CD14-positive monocyte (primary cell): ENCODE data around the gene SUV39H2. TPM values are rescaled to one million over a fixed set of nuclear protein-coding genes. Genes with fewer than 3 reads are reported as not detected.

Experiments used
- DNase-seq, 3 donors: peaks; one replicate each; pipeline ENCODE4 v3.0.0-alpha.2; 2011 to 2022
- H2AFZ ChIP-seq: 2 replicates; pipeline ENCODE4 v1.6.0; 2012; ENCODE audit warnings: mild to moderate bottlenecking, low read depth, low read length, inconsistent platforms; ENCODE audit not compliant: insufficient read depth, poor library complexity, severe bottlenecking
- H3K27ac ChIP-seq, 2 donors: 1 replicate in 1 of 2; 2 replicates in 1 of 2; pipeline ENCODE4 v1.5.1; 2012 to 2013; ENCODE audit warnings: low read length in 2 of 2, control low read depth in 1 of 2, inconsistent platforms in 1 of 2, low read depth in 1 of 2, mild to moderate bottlenecking in 1 of 2
- H3K27me3 ChIP-seq, 2 donors: one replicate each; pipeline versions ENCODE4 v1.6.0 to v1.6.1; 2011 to 2013; ENCODE audit warnings: low read length in 2 of 2; ENCODE audit not compliant: control insufficient read depth in 2 of 2, insufficient read depth in 2 of 2
- H3K36me3 ChIP-seq, 2 donors: replicated peaks in 1 of 2; 1 replicate in 1 of 2; 2 replicates in 1 of 2; pipeline versions ENCODE4 v1.5.1 to v1.6.1; 2012 to 2013; ENCODE audit warnings: low read length in 2 of 2, control low read depth in 1 of 2, inconsistent platforms in 1 of 2, mild to moderate bottlenecking in 1 of 2; ENCODE audit not compliant: insufficient read depth in 2 of 2, control insufficient read depth in 1 of 2
- H3K4me1 ChIP-seq, 2 donors: 1 replicate in 1 of 2; 2 replicates in 1 of 2; pipeline versions ENCODE4 v1.5.1 to v1.6.1; 2012 to 2013; ENCODE audit warnings: low read length in 2 of 2, control low read depth in 1 of 2, inconsistent platforms in 1 of 2, mild to moderate bottlenecking in 1 of 2, moderate library complexity in 1 of 2; ENCODE audit not compliant: insufficient read depth in 2 of 2, control insufficient read depth in 1 of 2
- H3K4me2 ChIP-seq: replicated peaks from 2 replicates; pipeline ENCODE3; 2012; ENCODE audit warnings: low read length, moderate library complexity, mild to moderate bottlenecking; ENCODE audit not compliant: poor library complexity, severe bottlenecking; ENCODE audit errors: extremely low read depth
- H3K4me3 ChIP-seq, 3 experiments: fragments of 200-600 bp in 1 of 3; sonication (generic) in 1 of 3; replicated peaks in 1 of 3; 1 replicate in 2 of 3; 2 replicates in 1 of 3; pipeline ENCODE4 v1.5.1; 2011 to 2013; ENCODE audit warnings: low read length in 3 of 3, mild to moderate bottlenecking in 3 of 3, control low read depth in 2 of 3, low read depth in 2 of 3, inconsistent platforms in 1 of 3, moderate library complexity in 1 of 3
- H3K79me2 ChIP-seq: 2 replicates; pipeline ENCODE4 v1.6.0; 2012; ENCODE audit warnings: mild to moderate bottlenecking, control low read depth, inconsistent platforms, low read length, moderate library complexity; ENCODE audit not compliant: insufficient read depth
- H3K9ac ChIP-seq: 2 replicates; pipeline ENCODE4 v1.6.0; 2017; ENCODE audit warnings: low read length, mild to moderate bottlenecking; ENCODE audit not compliant: insufficient read depth, poor library complexity, severe bottlenecking
- H3K9me3 ChIP-seq, 2 donors: replicated peaks in 1 of 2; 1 replicate in 1 of 2; 2 replicates in 1 of 2; pipeline versions ENCODE4 v1.5.1 to v1.6.1; 2012 to 2013; ENCODE audit warnings: low read length in 2 of 2, control low read depth in 1 of 2; ENCODE audit not compliant: control insufficient read depth in 1 of 2, insufficient read depth in 1 of 2
- H4K20me1 ChIP-seq: 2 replicates; pipeline ENCODE4 v1.6.0; 2012; ENCODE audit warnings: mild to moderate bottlenecking, low read length, control low read depth, moderate library complexity; ENCODE audit not compliant: insufficient read depth
- H3K27ac Mint-ChIP-seq, 7 donors: one replicate each; pipeline ENCODE4 v1.8.0; 2020; ENCODE audit warnings: mild to moderate bottlenecking in 7 of 7, mixed read lengths in 7 of 7, moderate library complexity in 6 of 7, inconsistent platforms in 2 of 7
- H3K27me3 Mint-ChIP-seq, 3 donors: one replicate each; pipeline ENCODE4 v1.8.0; 2021 to 2022; ENCODE audit warnings: low read depth in 3 of 3, mild to moderate bottlenecking in 3 of 3, mixed read lengths in 3 of 3, moderate library complexity in 3 of 3, inconsistent platforms in 1 of 3
- H3K36me3 Mint-ChIP-seq, 2 donors: one replicate each; pipeline ENCODE4 v1.8.0; 2020; ENCODE audit warnings: mixed read lengths in 2 of 2, inconsistent platforms in 1 of 2, mild to moderate bottlenecking in 1 of 2
- H3K4me1 Mint-ChIP-seq: one replicate; pipeline ENCODE4 v1.8.0; 2020; ENCODE audit warnings: mild to moderate bottlenecking, mixed read lengths
- H3K4me3 Mint-ChIP-seq, 2 donors: one replicate each; pipeline ENCODE4 v1.8.0; 2020; ENCODE audit warnings: mild to moderate bottlenecking in 2 of 2, mixed read lengths in 2 of 2, moderate library complexity in 1 of 2
- H3K9me3 Mint-ChIP-seq, 7 donors: one replicate each; pipeline ENCODE4 v1.8.0; 2020 to 2022; ENCODE audit warnings: mixed read lengths in 7 of 7, mild to moderate bottlenecking in 6 of 7, moderate library complexity in 6 of 7, inconsistent platforms in 2 of 7
- WGBS: methylation state at CpG from one replicate; pipeline ENCODE4 v1.1.5; 2013; ENCODE audit warnings: missing lambda C conversion rate; ENCODE audit not compliant: insufficient coverage; 5-methylcytosine and 5-hydroxymethylcytosine counted together
- intact Hi-C, 2 donors: fragments of 100-400 bp; cut with micrococcal nuclease; formaldehyde crosslinking; loops; one replicate each; pipeline versions ENCODE4 v1.15.0 to v1.15.1; 2023
- polyA plus RNA-seq, 3 donors: library from polyadenylated mRNA; depleted of rRNA in 1 of 3; unstranded in 2 of 3; stranded (reverse) in 1 of 3; fragments of 300-500 nt in 2 of 3; fragments of >200 nt in 1 of 3; fragmentation: Illumina TruSeq in 2 of 3; gene quantifications; 1 replicate in 2 of 3; 2 replicates in 1 of 3; pipeline ENCODE4 v1.2.3, GENCODE V29; 2012 to 2021
- TF ChIP-seq, protein P1 (sequence below): fragments of 200-600 bp; IDR thresholded peaks from one replicate; pipeline ENCODE4 v1.8.0; 2022; ENCODE audit warnings: antibody characterized with exemption, mild to moderate bottlenecking

Gene SUV39H2
- polyA plus RNA-seq, 3 donors: 0.85 to 1.2 (median 0.86) TPM

DNA sequence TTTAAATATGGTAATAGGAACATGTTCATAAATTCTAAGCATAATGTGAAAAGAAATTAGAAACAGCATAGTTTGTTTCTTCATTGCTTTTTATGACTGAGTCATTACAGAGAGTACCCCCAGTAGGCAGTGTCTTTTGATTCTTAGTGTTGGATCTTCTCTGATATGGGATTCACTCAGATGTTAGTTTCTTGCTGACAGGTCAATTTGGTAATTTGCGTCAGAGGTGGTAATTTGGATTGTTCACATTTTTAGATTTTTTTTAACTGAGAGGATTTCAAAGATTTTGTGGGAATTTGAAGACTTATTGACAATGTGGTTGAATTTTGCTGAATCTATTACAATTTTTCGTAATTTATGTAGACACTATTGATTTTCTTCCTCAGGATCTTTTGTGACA is 38.5 kb upstream of the SUV39H2 start:
- Histone ChIP-seq H3K4me1 (peaks cover 18 to 21% of the 10 kb centered on the region in 2 donors), H3K9ac (no peak overlapping the region), H3K27me3 (no peaks in the 10 kb centered on the region), H3K27ac (no peak overlapping the region), H3K4me2 (no peak overlapping the region), H4K20me1 (peaks cover 4% of the 10 kb centered on the region), H3K36me3 (peaks cover 37 to 48% of the 10 kb centered on the region in 2 donors), H3K79me2 (peaks cover 41% of the 10 kb centered on the region), H3K9me3 (no peaks in the 10 kb centered on the region), H2AFZ (no peak overlapping the region), H3K4me3 (no peak overlapping the region)
- Mint-ChIP-seq H3K4me3 (no peak overlapping the region), H3K36me3 (peaks cover 46 to 51% of the 10 kb centered on the region in 2 donors), H3K9me3 (no peaks in the 10 kb centered on the region), H3K27ac (peak overlapping the region in 1 of 7 donors; percentile 50), H3K4me1 (peaks cover 18% of the 10 kb centered on the region), H3K27me3 (no peaks in the 10 kb centered on the region)
- no peak for DNase-seq
- intact Hi-C loops: no loop called here
- TF ChIP-seq, protein P1, sequence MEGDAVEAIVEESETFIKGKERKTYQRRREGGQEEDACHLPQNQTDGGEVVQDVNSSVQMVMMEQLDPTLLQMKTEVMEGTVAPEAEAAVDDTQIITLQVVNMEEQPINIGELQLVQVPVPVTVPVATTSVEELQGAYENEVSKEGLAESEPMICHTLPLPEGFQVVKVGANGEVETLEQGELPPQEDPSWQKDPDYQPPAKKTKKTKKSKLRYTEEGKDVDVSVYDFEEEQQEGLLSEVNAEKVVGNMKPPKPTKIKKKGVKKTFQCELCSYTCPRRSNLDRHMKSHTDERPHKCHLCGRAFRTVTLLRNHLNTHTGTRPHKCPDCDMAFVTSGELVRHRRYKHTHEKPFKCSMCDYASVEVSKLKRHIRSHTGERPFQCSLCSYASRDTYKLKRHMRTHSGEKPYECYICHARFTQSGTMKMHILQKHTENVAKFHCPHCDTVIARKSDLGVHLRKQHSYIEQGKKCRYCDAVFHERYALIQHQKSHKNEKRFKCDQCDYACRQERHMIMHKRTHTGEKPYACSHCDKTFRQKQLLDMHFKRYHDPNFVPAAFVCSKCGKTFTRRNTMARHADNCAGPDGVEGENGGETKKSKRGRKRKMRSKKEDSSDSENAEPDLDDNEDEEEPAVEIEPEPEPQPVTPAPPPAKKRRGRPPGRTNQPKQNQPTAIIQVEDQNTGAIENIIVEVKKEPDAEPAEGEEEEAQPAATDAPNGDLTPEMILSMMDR: no peak
- 100% methylated on average over 1 of the region's 2 CpGs for WGBS

DNA sequence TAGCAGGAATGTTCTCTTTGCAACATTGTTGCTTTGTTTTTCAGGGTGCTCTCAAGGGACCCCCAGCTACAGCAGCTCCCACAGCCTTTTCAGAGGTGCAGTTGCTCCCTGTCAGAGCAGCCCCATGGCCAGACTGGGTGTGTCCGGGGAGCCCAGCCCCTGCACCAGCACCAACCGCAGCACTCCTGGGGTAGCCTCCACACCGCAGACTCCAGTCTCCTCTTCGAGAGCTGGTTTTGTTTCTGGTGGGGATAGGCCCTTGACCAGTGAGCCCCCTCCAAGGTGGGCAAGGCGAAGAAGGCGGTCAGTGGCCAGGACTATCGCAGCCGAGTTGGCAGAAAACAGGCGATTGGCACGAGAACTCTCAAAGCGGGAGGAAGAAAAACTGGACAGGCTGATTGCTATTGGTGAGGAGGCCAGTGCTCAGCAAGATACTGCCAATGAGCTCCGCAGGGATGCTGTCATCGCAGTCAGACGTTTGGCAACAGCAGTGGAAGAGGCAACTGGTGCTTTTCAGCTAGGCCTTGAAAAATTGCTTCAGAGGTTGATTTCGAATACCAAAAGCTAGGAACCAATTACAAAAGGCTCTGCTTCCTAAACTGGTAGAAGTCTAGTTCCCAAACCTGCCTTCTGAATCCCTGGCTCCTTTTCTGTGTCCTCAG is 35.2 kb upstream of the SUV39H2 start:
- TF ChIP-seq, protein P1: no peak
- Histone ChIP-seq H2AFZ (no peak overlapping the region), H3K4me3 (no peak overlapping the region), H3K4me2 (no peak overlapping the region), H3K36me3 (peaks cover 46 to 73% of the 10 kb centered on the region in 2 donors), H3K27me3 (no peaks in the 10 kb centered on the region), H3K79me2 (peaks cover 38% of the 10 kb centered on the region), H4K20me1 (peaks cover 16% of the 10 kb centered on the region), H3K9ac (no peak overlapping the region), H3K4me1 (peaks cover 11% of the 10 kb centered on the region in 2 donors), H3K9me3 (no peaks in the 10 kb centered on the region), H3K27ac (no peak overlapping the region)
- intact Hi-C loops: no loop called here
- H3K4me3 Mint-ChIP-seq: no peak overlapping the region
- no peaks in the 10 kb centered on the region for H3K9me3 Mint-ChIP-seq
- DNase-seq: no peak
- H3K36me3 Mint-ChIP-seq: peaks cover 57 to 61% of the 10 kb centered on the region in 2 donors
- peaks cover 10% of the 10 kb centered on the region for H3K4me1 Mint-ChIP-seq
- H3K27ac Mint-ChIP-seq: peak overlapping the region in 3 of 7 donors; percentile 6 to 50 (median 18)
- 98% methylated on average over 15 of the region's 15 CpGs for WGBS
- no peaks in the 10 kb centered on the region for H3K27me3 Mint-ChIP-seq
